Neural progenitor cell (in vitro differentiated cells): ENCODE data around the gene MAVS.

Experiments
- CTCF ChIP-seq: fragments of 200-600 bp; sonication (generic); IDR thresholded peaks from 2 replicates; pipeline ENCODE4 v1.5.1; 2017; ENCODE audit warnings: antibody characterized with exemption, mild to moderate bottlenecking
- EZH2 ChIP-seq: fragments of 200-600 bp; sonication (generic); IDR thresholded peaks from 2 replicates; pipeline ENCODE4 v1.6.1; 2017; ENCODE audit warnings: antibody characterized with exemption, mild to moderate bottlenecking, moderate library complexity

GRCh38 chr20:3901028-3901705, 54.5 kb downstream of the MAVS start:
- TF ChIP-seq EZH2 (no peak), CTCF (no peak)
